HCT116 (cell line): Measurements from ENCODE around the gene OGDHL. TPM values are rescaled to one million over a fixed set of nuclear protein-coding genes. Genes with fewer than 3 reads are reported as not detected.

ENCODE experiments used
- ATAC-seq: fragments of 200-7000 bp; cut with Tn5 transposase; 2 replicates; pipeline ENCODE4 v1.9.1; 2020; ENCODE audit warnings: mild to moderate bottlenecking, moderate library complexity
- BruUV-seq: library from RNA; stranded (reverse); fragments of 400-500 nt; replicated peaks from 2 replicates; lab custom pipeline; 2021; lab: Mats Ljungman, UMichigan
- CTCF ChIA-PET: fragments of 300-600 bp; sonication (Branson Sonifier 250); formaldehyde crosslinking; loops from one replicate; lab custom pipeline; 2021; ENCODE audit warnings: antibody characterized with exemption; lab: Charles Lee
- POLR2A ChIA-PET: fragments of 300-600, 350-600 bp; sonication (Branson Sonifier 250); formaldehyde crosslinking; loops from one replicate; lab custom pipeline; 2021; ENCODE audit warnings: antibody characterized with exemption; lab: Charles Lee
- RAD21 ChIA-PET, 2 experiments: fragments of 300-600 bp; sonication (Branson Sonifier 250); formaldehyde crosslinking; loops; one replicate each; lab custom pipeline; 2023; ENCODE audit warnings: low total read pairs in 2 of 2; ENCODE audit not compliant: uncharacterized antibody in 2 of 2, unreplicated experiment in 2 of 2, low non-redundant PET in 1 of 2; lab: Charles Lee
- DNase-seq: peaks from one replicate; pipeline ENCODE4 v3.0.0-alpha.2; 2010; ENCODE audit warnings: low read depth, low spot score
- H2AFZ ChIP-seq: fragments of 200-600 bp; shearing (Covaris generic), sonication (generic); 2 replicates; pipeline ENCODE4 v1.6.1; 2017; ENCODE audit warnings: low read depth, mixed run types, mixed read lengths, antibody characterized with exemption, low read length; ENCODE audit not compliant: poor library complexity, severe bottlenecking
- H3K27ac ChIP-seq: 2 replicates; pipeline ENCODE4 v1.5.1; 2012; ENCODE audit warnings: low read depth, low read length
- H3K27me3 ChIP-seq: fragments of 200-600 bp; sonication (generic); 2 replicates; pipeline ENCODE4 v1.6.1; 2016; ENCODE audit warnings: mixed run types, low read length, mixed read lengths; ENCODE audit not compliant: insufficient read depth
- H3K36me3 ChIP-seq, 2 experiments: fragments of 200-500 bp in 1 of 2; fragments of 200-600 bp in 1 of 2; sonication (Bioruptor generic) in 1 of 2; sonication (generic) in 1 of 2; 2 replicates each; pipeline versions ENCODE4 v1.5.1 to v1.6.1; 2014 to 2016; ENCODE audit warnings: low read length in 2 of 2, inconsistent platforms in 1 of 2, mixed read lengths in 1 of 2, mixed run types in 1 of 2; ENCODE audit not compliant: insufficient read depth in 2 of 2, control insufficient read depth in 1 of 2
- H3K4me1 ChIP-seq, 2 experiments: fragments of 200-600 bp in 1 of 2; sonication (generic) in 1 of 2; 2 replicates each; pipeline versions ENCODE4 v1.5.1 to v1.6.1; 2012 to 2017; ENCODE audit warnings: low read length in 2 of 2, inconsistent platforms in 1 of 2, mild to moderate bottlenecking in 1 of 2, mixed read lengths in 1 of 2, mixed run types in 1 of 2, moderate library complexity in 1 of 2; ENCODE audit not compliant: insufficient read depth in 2 of 2, control insufficient read depth in 1 of 2
- H3K4me2 ChIP-seq: fragments of 200-600 bp; sonication (generic); 2 replicates; pipeline ENCODE4 v1.6.1; 2017; ENCODE audit warnings: mixed run types, low read length, mixed read lengths
- H3K4me3 ChIP-seq, 2 experiments: fragments of 200-600 bp in 1 of 2; sonication (generic) in 1 of 2; replicated peaks in 1 of 2; 2 replicates each; pipeline ENCODE4 v1.5.1; 2011 to 2016; ENCODE audit warnings: low read length in 2 of 2, control low read depth in 1 of 2, low read depth in 1 of 2, mild to moderate bottlenecking in 1 of 2, mixed read lengths in 1 of 2, mixed run types in 1 of 2
- H3K79me2 ChIP-seq: fragments of 200-600 bp; sonication (generic); 2 replicates; pipeline ENCODE4 v1.6.1; 2017; ENCODE audit warnings: mild to moderate bottlenecking, mixed run types, low read length, moderate library complexity, mixed read lengths; ENCODE audit not compliant: insufficient read depth
- H3K9ac ChIP-seq: fragments of 200-600 bp; sonication (generic); 2 replicates; pipeline ENCODE4 v1.6.1; 2016; ENCODE audit warnings: low read length, mixed read lengths
- H3K9me2 ChIP-seq: fragments of 200-600 bp; sonication (generic), shearing (Covaris generic); 2 replicates; pipeline ENCODE4 v1.6.1; 2017; ENCODE audit warnings: mixed run types, mild to moderate bottlenecking, moderate library complexity; ENCODE audit not compliant: insufficient read depth
- H3K9me3 ChIP-seq, 2 experiments: fragments of 200-500 bp in 1 of 2; fragments of 200-600 bp in 1 of 2; sonication (Bioruptor generic) in 1 of 2; sonication (generic) in 1 of 2; 2 replicates each; pipeline ENCODE4 v1.6.1; 2014 to 2017; ENCODE audit warnings: low read length in 2 of 2, mixed read lengths in 2 of 2, inconsistent platforms in 1 of 2, low read depth in 1 of 2, mild to moderate bottlenecking in 1 of 2, mixed run types in 1 of 2, moderate library complexity in 1 of 2; ENCODE audit not compliant: control insufficient read depth in 1 of 2, insufficient read depth in 1 of 2
- H4K20me1 ChIP-seq: fragments of 200-600 bp; sonication (generic), shearing (Covaris generic); 2 replicates; pipeline ENCODE4 v1.6.1; 2017; ENCODE audit warnings: mixed run types, mild to moderate bottlenecking, moderate library complexity; ENCODE audit not compliant: insufficient read depth
- CBX3 ChIP-seq: IDR thresholded peaks from 2 replicates; pipeline ENCODE4 v1.6.1; 2012; ENCODE audit warnings: low read depth
- CEBPB ChIP-seq: IDR thresholded peaks from 2 replicates; pipeline ENCODE4 v1.6.1; 2012; ENCODE audit warnings: low read depth
- ELF1 ChIP-seq: IDR thresholded peaks from 2 replicates; pipeline ENCODE4 v1.6.1; 2012; ENCODE audit warnings: low read depth, borderline replicate concordance
- JUND ChIP-seq: IDR thresholded peaks from 2 replicates; pipeline ENCODE4 v1.6.1; 2012
- RAD21 ChIP-seq: IDR thresholded peaks from 2 replicates; pipeline ENCODE4 v1.6.1; 2012; ENCODE audit warnings: low read depth, mild to moderate bottlenecking
- REST ChIP-seq: IDR thresholded peaks from 2 replicates; pipeline ENCODE4 v1.6.1; 2012; ENCODE audit warnings: low read depth
- SIN3A ChIP-seq: IDR thresholded peaks from 2 replicates; pipeline ENCODE4 v1.6.1; 2012; ENCODE audit warnings: low read depth
- YY1 ChIP-seq: IDR thresholded peaks from 2 replicates; pipeline ENCODE4 v1.6.1; 2011; ENCODE audit warnings: low read length, low read depth, moderate library complexity, mild to moderate bottlenecking; ENCODE audit not compliant: insufficient replicate concordance; ENCODE audit errors: extremely low read depth
- ZNF274 ChIP-seq: fragments of 200-500 bp; sonication (Bioruptor generic); IDR thresholded peaks from 2 replicates; pipeline ENCODE4 v1.6.1; 2014; ENCODE audit warnings: mild to moderate bottlenecking, low read depth, low read length, inconsistent platforms
- intact Hi-C: fragments of 100-400 bp; cut with micrococcal nuclease; formaldehyde crosslinking; loops from 2 replicates; pipeline ENCODE4 v1.10.0; 2022
- total RNA-seq: library from RNA; stranded (reverse); gene quantifications from one replicate; pipeline ENCODE4 v1.2.1, GENCODE V29; 2021; ENCODE audit not compliant: unreplicated experiment

OGDHL gene
- total RNA-seq, 1 experiment from 2014 or later, result 16.3 TPM

GRCh38 chr10:49698679-49699078, 63.4 kb downstream of the OGDHL start:
- H3K9me3 ChIP-seq, result no peaks in the 10 kb centered on the region
- no peaks in the 10 kb centered on the region for H3K36me3 ChIP-seq
- no peaks in the 10 kb centered on the region for H3K9me2 ChIP-seq
- H2AFZ ChIP-seq, result no peak overlapping the region
- no peak overlapping the region for H3K4me3 ChIP-seq
- no peaks in the 10 kb centered on the region for H4K20me1 ChIP-seq
- ATAC-seq (no peak), DNase-seq (no peak)
- no peak overlapping the region for H3K27ac ChIP-seq
- H3K4me2 ChIP-seq, result no peak overlapping the region
- TF ChIP-seq SIN3A (no peak), ELF1 (no peak), YY1 (no peak), RAD21 (no peak), CEBPB (no peak), REST (no peak), JUND (no peak), ZNF274 (no peak), CBX3 (no peak)
- ChIA-PET CTCF (interaction anchor here (1.3 kb wide), 1 partner anchor 577 kb away, joined by 3 read pairs; no protein-coding TSS in a partner anchor), RAD21 (no interaction called here), POLR2A (no interaction called here)
- no peak overlapping the region for H3K9ac ChIP-seq
- no peaks in the 10 kb centered on the region for H3K4me1 ChIP-seq
- no peaks in the 10 kb centered on the region for H3K79me2 ChIP-seq
- intact Hi-C loops, result no loop called here
- peaks cover 10% of the 10 kb centered on the region; the same call in 1 of the 2 replicates for H3K27me3 ChIP-seq
- no TSS peak for BruUV-seq
